ENCODE data around the gene CLDN15. TPM values are rescaled to one million over a fixed set of nuclear protein-coding genes. Genes with fewer than 3 reads are reported as not detected.
A peak's percentile ranks its signal among the peaks of the same experiment; 100 is the strongest.
"Not testable (repeated sequence)": the region's sequence is repeated elsewhere in the genome, so short reads cannot be mapped to it uniquely, and the experiment has no call there.

The CLDN15 gene
- 16.6 and 21.0 TPM in 2 replicates for total RNA-seq

GRCh38 chr7:101237206-101238067, at the start of gene CLDN15:
CLDN15 (minus strand) TSS chr7:101237802; CDS start chr7:101237581, 221 bp downstream.
- ChIA-PET CTCF (no interaction called here), POLR2A (interaction anchor here (0.7 to 0.8 kb wide), 2 partner anchors 15 to 20 kb away, joined by 3 read pairs; partner anchors contain the start of gene ZNHIT1)
- Mint-ChIP-seq H3K4me3 (no peak within 1 kb of the TSS), H3K27me3 (no peaks in the 10 kb centered on the region), H3K9me3 (no peaks in the 10 kb centered on the region), H3K4me1 (peaks cover 12% of the 10 kb centered on the region), H3K36me3 (ENCODE audit: low read depth) (peaks cover 39% of the 10 kb centered on the region), H3K27ac (no peak within 1 kb of the TSS)
- DNase-seq (no peak), ATAC-seq (ENCODE audit: low read depth) (peak; percentile 49)
- no peak for TF ChIP-seq CTCF (IDR thresholded peaks at IDR 0.05)
- intact Hi-C loops (cut with micrococcal nuclease), result no loop called here

DNA sequence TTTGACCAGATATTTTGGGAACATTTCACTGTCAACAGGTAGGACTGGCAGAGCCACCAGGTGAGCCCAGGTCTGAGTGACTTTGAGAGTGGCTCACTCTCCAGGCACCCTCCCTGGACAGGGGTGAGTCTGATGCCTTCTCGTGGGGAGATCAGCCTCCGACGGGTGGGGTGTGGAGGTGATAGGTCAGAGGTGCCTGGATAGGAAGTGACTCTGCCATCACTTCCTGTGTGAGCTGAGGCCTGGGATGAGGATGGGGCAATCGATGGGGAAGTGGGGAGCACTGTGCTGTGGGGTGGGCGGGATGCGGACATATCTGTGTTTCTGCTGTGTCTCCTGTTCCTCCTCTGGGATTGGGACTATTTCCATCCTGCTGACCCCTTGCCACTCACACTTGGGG, 49.4 kb upstream of the CLDN15 start:
- CTCF ChIA-PET, result no interaction called here
- no peak for ATAC-seq (ENCODE audit: low read depth)
- Mint-ChIP-seq H3K27ac (no peak overlapping the region), H3K27me3 (peaks cover 10% of the 10 kb centered on the region), H3K4me1 (peaks cover 20% of the 10 kb centered on the region), H3K9me3 (no peaks in the 10 kb centered on the region), H3K4me3 (no peak overlapping the region), H3K36me3 (ENCODE audit: low read depth) (no peaks in the 10 kb centered on the region)
- TF ChIP-seq CTCF (IDR thresholded peaks at IDR 0.05), result no peak
- POLR2A ChIA-PET, result no interaction called here
- intact Hi-C loops (cut with micrococcal nuclease), result no loop called here
- DNase-seq, result no peak

DNA sequence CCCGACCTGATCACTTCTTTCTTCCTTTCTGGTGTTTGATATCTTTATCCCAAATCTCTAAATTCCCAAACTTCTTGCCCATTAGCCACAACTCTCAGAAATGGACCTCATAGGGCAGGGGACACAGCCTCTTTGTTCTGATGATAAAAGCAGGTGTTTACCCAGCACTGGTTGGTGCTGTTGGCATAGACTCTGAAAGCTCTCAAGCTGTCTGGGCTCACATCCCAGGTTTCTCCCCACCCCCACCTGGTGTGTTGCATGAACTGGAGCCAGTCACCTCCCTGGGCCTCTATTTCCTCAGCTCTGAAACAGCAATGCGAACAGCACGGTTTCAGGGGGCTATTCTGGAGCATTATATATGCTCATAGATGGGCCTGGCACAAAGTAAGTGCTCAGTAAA, 48.3 kb upstream of the CLDN15 start:
- DNase-seq; H3K27ac Mint-ChIP-seq; POLR2A ChIA-PET; H3K9me3 Mint-ChIP-seq; H3K27me3 Mint-ChIP-seq; H3K4me3 Mint-ChIP-seq; ATAC-seq (ENCODE audit: low read depth); intact Hi-C loops (cut with micrococcal nuclease); H3K36me3 Mint-ChIP-seq (ENCODE audit: low read depth): not testable (repeated sequence)
- H3K4me1 Mint-ChIP-seq, result peaks cover 20% of the 10 kb centered on the region
- CTCF ChIA-PET, result interaction anchor here (1.5 kb wide), 1 partner anchor 141 kb away, joined by 9 read pairs; no protein-coding TSS in a partner anchor

GRCh38 chr7:101285171-101285570, 47.6 kb upstream of the CLDN15 start:
- intact Hi-C loops (cut with micrococcal nuclease), result no loop called here
- ChIA-PET CTCF (interaction anchor here (0.6 to 1.5 kb wide), 3 partner anchors 16 to 141 kb away, joined by 3 to 9 read pairs (median 4); no protein-coding TSS in a partner anchor), POLR2A (no interaction called here)
- no peak overlapping the region for H3K27ac Mint-ChIP-seq
- H3K36me3 Mint-ChIP-seq (ENCODE audit: low read depth), result no peaks in the 10 kb centered on the region
- no peak overlapping the region for H3K4me3 Mint-ChIP-seq
- no peak for TF ChIP-seq CTCF (IDR thresholded peaks at IDR 0.05)
- peaks cover 4% of the 10 kb centered on the region for H3K27me3 Mint-ChIP-seq
- DNase-seq (no peak), ATAC-seq (ENCODE audit: low read depth) (no peak)
- H3K9me3 Mint-ChIP-seq, result no peaks in the 10 kb centered on the region
- peaks cover 13% of the 10 kb centered on the region for H3K4me1 Mint-ChIP-seq

- peaks cover 14% of the 10 kb centered on the region for H3K27me3 Mint-ChIP-seq
- intact Hi-C loops (cut with micrococcal nuclease); ATAC-seq (ENCODE audit: low read depth); H3K4me3 Mint-ChIP-seq; DNase-seq; H3K27ac Mint-ChIP-seq; H3K4me1 Mint-ChIP-seq; H3K36me3 Mint-ChIP-seq (ENCODE audit: low read depth); POLR2A ChIA-PET; H3K9me3 Mint-ChIP-seq: not testable (repeated sequence)
- CTCF ChIA-PET, result interaction anchor here (4.4 kb wide), 1 partner anchor 137 kb away, joined by 17 read pairs; no protein-coding TSS in a partner anchor
Observed at GRCh38 chr7:101280912-101281311, 43.3 kb upstream of the CLDN15 start.
